ENCODE results near the gene CEP55.

GRCh38 chr10:93505075-93505474 lies 8.7 kb downstream of the CEP55 start:
- TF ChIP-seq EZH2 (IDR thresholded peaks at IDR 0.05; ENCODE audit: borderline replicate concordance, low read depth, low read length, poor library complexity, severe bottlenecking) (no peak), CTCF (conservative IDR thresholded peaks at IDR 0.05; ENCODE audit: low read depth, low read length) (no peak)
